MCF 10A (cell line): ENCODE data around the gene TSPAN2. TPM values are rescaled to one million over a fixed set of nuclear protein-coding genes. Genes with fewer than 3 reads are reported as not detected.

ENCODE experiments used
- BruUV-seq: library from RNA; stranded (reverse); fragments of 400-500 nt; replicated peaks from 2 replicates; lab custom pipeline; 2021; lab: Mats Ljungman, UMichigan
- CTCF ChIA-PET: fragments of 300-600 bp; sonication (Branson Sonifier 250); formaldehyde crosslinking; extraction: SDS; loops from one replicate; lab custom pipeline; 2021; ENCODE audit warnings: antibody characterized with exemption, inconsistent platforms; lab: Yijun Ruan, JAX
- POLR2A ChIA-PET: fragments of 300-600, 350-650 bp; sonication (Branson Sonifier 250); formaldehyde crosslinking; extraction: SDS; loops from one replicate; lab custom pipeline; 2020; ENCODE audit warnings: antibody characterized with exemption, inconsistent platforms; lab: Yijun Ruan, JAX
- DNase-seq: peaks from one replicate; pipeline ENCODE4 v3.0.0-alpha.2; 2018; ENCODE audit not compliant: unreplicated experiment
- H3K27ac Mint-ChIP-seq: one replicate; pipeline ENCODE4 v1.8.0; 2022; ENCODE audit warnings: mild to moderate bottlenecking, low read depth, mixed read lengths; ENCODE audit not compliant: unreplicated experiment
- H3K27me3 Mint-ChIP-seq: one replicate; pipeline ENCODE4 v1.8.0; 2022; ENCODE audit warnings: mixed read lengths; ENCODE audit not compliant: insufficient read depth, unreplicated experiment
- H3K36me3 Mint-ChIP-seq: one replicate; pipeline ENCODE4 v1.8.0; 2022; ENCODE audit warnings: mild to moderate bottlenecking, moderate library complexity, mixed read lengths; ENCODE audit not compliant: insufficient read depth, unreplicated experiment
- H3K4me1 Mint-ChIP-seq: one replicate; pipeline ENCODE4 v1.8.0; 2022; ENCODE audit warnings: mixed read lengths; ENCODE audit not compliant: insufficient read depth, unreplicated experiment
- H3K4me3 Mint-ChIP-seq: one replicate; pipeline ENCODE4 v1.8.0; 2022; ENCODE audit warnings: mild to moderate bottlenecking, moderate library complexity, mixed read lengths; ENCODE audit not compliant: unreplicated experiment
- H3K9me3 Mint-ChIP-seq: one replicate; pipeline ENCODE4 v1.8.0; 2022; ENCODE audit warnings: mixed read lengths; ENCODE audit not compliant: unreplicated experiment
- intact Hi-C: fragments of 100-400 bp; cut with micrococcal nuclease; formaldehyde crosslinking; loops from 2 replicates; pipeline ENCODE4 v1.14.1; 2022
- total RNA-seq: library from RNA; stranded (reverse); gene quantifications from 2 replicates; pipeline ENCODE4 v1.2.3, GENCODE V29; 2022
- TF ChIP-seq, protein P1 (sequence below): fragments of 200-600 bp; IDR thresholded peaks from one replicate; pipeline ENCODE4 v1.8.0; 2022; ENCODE audit warnings: antibody characterized with exemption, mild to moderate bottlenecking; ENCODE audit not compliant: unreplicated experiment

The TSPAN2 gene
- total RNA-seq, 1 experiment from 2014 or later: 0.42 TPM

DNA sequence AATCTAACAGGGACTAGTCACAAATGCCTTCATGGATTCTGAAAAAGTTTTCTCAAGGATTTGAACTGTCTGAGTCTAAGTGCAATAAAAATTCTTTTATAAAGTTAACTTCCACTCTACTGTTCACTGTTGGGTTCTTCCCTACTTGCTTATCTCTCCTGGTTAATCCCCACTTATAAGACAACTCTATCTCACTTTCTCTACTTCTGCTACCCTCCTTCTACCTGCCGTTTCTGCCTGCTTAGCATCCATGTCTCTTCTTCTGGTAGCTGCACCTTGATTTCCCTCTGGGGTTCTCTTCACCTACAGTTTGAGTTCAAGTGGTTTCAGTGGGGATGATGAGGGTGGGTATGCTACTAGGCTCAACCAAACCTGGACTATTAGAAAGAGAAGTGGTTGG lies 53.7 kb downstream of the TSPAN2 start:
- Mint-ChIP-seq H3K27ac (no peak overlapping the region), H3K4me1 (no peaks in the 10 kb centered on the region), H3K27me3 (peaks cover 4% of the 10 kb centered on the region), H3K36me3 (no peaks in the 10 kb centered on the region), H3K4me3 (no peak overlapping the region), H3K9me3 (no peaks in the 10 kb centered on the region)
- ChIA-PET POLR2A (interaction anchor here (0.7 kb wide), 1 partner anchor 12 kb away, joined by 3 read pairs; no protein-coding TSS in a partner anchor), CTCF (interaction anchor here (0.6 kb wide), 2 partner anchors 33 to 658 kb away, joined by 3 read pairs; no protein-coding TSS in a partner anchor)
- no TSS peak for BruUV-seq
- no peak for DNase-seq
- intact Hi-C loops: no loop called here
- TF ChIP-seq, protein P1, sequence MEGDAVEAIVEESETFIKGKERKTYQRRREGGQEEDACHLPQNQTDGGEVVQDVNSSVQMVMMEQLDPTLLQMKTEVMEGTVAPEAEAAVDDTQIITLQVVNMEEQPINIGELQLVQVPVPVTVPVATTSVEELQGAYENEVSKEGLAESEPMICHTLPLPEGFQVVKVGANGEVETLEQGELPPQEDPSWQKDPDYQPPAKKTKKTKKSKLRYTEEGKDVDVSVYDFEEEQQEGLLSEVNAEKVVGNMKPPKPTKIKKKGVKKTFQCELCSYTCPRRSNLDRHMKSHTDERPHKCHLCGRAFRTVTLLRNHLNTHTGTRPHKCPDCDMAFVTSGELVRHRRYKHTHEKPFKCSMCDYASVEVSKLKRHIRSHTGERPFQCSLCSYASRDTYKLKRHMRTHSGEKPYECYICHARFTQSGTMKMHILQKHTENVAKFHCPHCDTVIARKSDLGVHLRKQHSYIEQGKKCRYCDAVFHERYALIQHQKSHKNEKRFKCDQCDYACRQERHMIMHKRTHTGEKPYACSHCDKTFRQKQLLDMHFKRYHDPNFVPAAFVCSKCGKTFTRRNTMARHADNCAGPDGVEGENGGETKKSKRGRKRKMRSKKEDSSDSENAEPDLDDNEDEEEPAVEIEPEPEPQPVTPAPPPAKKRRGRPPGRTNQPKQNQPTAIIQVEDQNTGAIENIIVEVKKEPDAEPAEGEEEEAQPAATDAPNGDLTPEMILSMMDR: no peak

DNA sequence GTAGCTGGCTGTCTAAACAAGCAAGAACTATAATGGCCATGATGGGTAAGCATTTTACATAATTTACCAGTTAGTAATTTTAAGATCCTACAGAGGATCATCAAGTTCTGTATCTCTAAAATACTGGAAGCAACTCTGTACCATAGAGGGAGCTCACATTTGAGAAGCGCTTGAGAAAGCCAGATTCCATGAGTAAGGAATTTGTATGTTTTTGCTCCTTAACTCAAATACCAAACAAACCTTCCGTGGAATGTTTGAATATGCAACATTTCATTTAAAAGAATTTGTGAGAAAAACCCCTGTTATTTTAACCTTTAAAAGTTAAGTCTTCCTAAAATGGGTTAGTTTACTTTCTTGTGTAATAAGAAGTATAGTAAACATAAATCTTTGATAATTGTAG lies 57.7 kb downstream of the TSPAN2 start:
- intact Hi-C loops: no loop called here
- Mint-ChIP-seq H3K4me1 (no peaks in the 10 kb centered on the region), H3K27me3 (peaks cover 28% of the 10 kb centered on the region), H3K4me3 (no peak overlapping the region), H3K36me3 (no peaks in the 10 kb centered on the region), H3K27ac (no peak overlapping the region), H3K9me3 (no peaks in the 10 kb centered on the region)
- POLR2A ChIA-PET: no interaction called here
- CTCF ChIA-PET: no interaction called here
- no peak for DNase-seq
- BruUV-seq: no TSS peak
- TF ChIP-seq, protein P1: no peak

DNA sequence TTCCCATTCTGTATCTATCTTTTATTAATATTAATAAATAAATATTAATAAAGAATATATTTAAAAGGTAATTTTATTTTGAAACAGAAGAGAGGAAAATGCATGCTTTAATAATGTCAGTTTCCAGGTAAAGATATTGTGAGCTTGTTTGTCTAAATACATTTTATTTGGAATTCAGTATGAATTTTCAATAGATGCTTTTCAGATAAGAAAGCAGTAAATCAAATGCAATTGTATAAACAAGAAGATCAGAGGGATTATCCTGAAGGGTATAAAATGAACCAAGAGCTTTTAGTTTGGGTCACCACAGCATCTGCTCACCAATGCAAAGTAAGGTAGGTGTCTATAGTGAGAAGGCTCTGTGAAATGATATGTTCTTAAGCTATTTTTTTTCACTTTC lies 59.8 kb downstream of the TSPAN2 start, which contains the start of gene TSHB:
Gene TSHB (plus strand): TSS at position 301 of the 400 bp plus-strand sequence. CDS start 3,537 bp downstream, outside the sequence.
- TF ChIP-seq, protein P1: no peak
- Mint-ChIP-seq H3K4me1 (no peaks in the 10 kb centered on the region), H3K4me3 (no peak within 1 kb of the TSS), H3K27ac (no peak within 1 kb of the TSS), H3K9me3 (no peaks in the 10 kb centered on the region), H3K36me3 (no peaks in the 10 kb centered on the region), H3K27me3 (peaks cover 40% of the 10 kb centered on the region)
- intact Hi-C loops: no loop called here
- BruUV-seq: no TSS peak
- CTCF ChIA-PET: interaction anchor here (1.6 kb wide), 1 partner anchor 12 kb away, joined by 8 read pairs; no protein-coding TSS in a partner anchor
- no peak for DNase-seq
- POLR2A ChIA-PET: interaction anchor here (0.6 kb wide), 2 partner anchors 11 to 43 kb away, joined by 3 read pairs; no protein-coding TSS in a partner anchor

DNA sequence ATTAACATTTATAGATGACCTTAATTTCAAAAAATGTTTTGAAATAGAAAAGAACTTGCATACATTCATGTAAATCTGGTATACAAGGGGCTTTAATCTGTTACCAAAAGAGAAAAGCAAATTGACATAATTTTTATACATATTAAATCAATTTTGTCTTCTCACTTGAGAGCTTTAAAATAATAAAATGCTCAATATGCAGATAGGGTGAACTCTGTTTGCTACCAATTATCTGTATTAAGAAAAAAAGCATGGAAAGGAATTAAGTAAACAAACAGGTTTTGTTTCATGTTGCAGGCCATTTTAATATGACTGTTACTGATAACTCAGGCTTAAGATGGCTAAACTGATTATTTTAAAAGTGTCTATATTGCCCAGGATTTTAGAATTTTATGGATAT lies 65.7 kb downstream of the TSPAN2 start:
- Mint-ChIP-seq H3K36me3 (no peaks in the 10 kb centered on the region), H3K9me3 (peaks cover 4% of the 10 kb centered on the region), H3K27me3 (peaks cover 63% of the 10 kb centered on the region), H3K4me1 (no peaks in the 10 kb centered on the region), H3K4me3 (no peak overlapping the region), H3K27ac (no peak overlapping the region)
- intact Hi-C loops: no loop called here
- DNase-seq: no peak
- ChIA-PET POLR2A (interaction anchor here (0.7 kb wide), 1 partner anchor 267 kb away, joined by 3 read pairs; no protein-coding TSS in a partner anchor), CTCF (no interaction called here)
- TF ChIP-seq, protein P1: no peak
- no TSS peak for BruUV-seq
